GM13976 (cell line): ENCODE results near the gene SRSF4.

Experiments
- DNase-seq: peaks from one replicate; pipeline ENCODE4 v3.0.0; 2012; ENCODE audit warnings: low spot score
- in situ Hi-C: fragments of 300-500 bp; cut with MboI; formaldehyde crosslinking; loops from one replicate; pipeline ENCODE4 v1.12.0; 2022; ENCODE audit warnings: low sequenced_read_pairs, mixed read lengths, inconsistent platforms; ENCODE audit not compliant: unreplicated experiment
- TF ChIP-seq, protein P1 (sequence below): IDR thresholded peaks from 2 replicates; pipeline ENCODE4 v1.5.1; 2012; ENCODE audit warnings: borderline replicate concordance, mild to moderate bottlenecking; ENCODE audit not compliant: insufficient read depth; ENCODE audit errors: extremely low read depth, missing control alignments, control extremely low read depth

The SRSF4 gene

DNA sequence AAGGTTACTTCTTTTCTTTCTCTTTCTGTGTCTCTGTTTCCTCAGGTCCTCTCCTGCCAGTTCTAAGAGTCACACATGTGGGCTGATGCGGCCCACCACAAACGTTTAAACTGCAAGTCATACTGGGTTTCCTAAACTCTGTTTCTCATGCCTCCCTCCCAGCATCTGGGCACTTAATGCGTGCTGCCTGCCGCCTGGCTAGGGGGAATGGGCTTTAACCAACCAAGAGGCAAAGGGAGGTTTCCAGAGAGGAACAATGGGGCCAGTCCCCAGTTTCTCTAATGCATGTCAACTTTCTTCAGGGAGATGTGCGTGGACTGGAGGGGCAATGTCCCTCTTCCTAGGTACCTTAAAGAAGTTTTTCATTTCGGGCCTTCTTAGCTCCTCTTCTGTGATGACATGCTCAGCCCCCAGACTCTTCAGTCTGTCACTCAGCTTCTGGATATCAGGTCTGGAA lies 19.9 kb upstream of the SRSF4 start:
- TF ChIP-seq, protein P1, sequence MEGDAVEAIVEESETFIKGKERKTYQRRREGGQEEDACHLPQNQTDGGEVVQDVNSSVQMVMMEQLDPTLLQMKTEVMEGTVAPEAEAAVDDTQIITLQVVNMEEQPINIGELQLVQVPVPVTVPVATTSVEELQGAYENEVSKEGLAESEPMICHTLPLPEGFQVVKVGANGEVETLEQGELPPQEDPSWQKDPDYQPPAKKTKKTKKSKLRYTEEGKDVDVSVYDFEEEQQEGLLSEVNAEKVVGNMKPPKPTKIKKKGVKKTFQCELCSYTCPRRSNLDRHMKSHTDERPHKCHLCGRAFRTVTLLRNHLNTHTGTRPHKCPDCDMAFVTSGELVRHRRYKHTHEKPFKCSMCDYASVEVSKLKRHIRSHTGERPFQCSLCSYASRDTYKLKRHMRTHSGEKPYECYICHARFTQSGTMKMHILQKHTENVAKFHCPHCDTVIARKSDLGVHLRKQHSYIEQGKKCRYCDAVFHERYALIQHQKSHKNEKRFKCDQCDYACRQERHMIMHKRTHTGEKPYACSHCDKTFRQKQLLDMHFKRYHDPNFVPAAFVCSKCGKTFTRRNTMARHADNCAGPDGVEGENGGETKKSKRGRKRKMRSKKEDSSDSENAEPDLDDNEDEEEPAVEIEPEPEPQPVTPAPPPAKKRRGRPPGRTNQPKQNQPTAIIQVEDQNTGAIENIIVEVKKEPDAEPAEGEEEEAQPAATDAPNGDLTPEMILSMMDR = no peak
- in situ Hi-C loops = no loop called here
- no peak for DNase-seq

DNA sequence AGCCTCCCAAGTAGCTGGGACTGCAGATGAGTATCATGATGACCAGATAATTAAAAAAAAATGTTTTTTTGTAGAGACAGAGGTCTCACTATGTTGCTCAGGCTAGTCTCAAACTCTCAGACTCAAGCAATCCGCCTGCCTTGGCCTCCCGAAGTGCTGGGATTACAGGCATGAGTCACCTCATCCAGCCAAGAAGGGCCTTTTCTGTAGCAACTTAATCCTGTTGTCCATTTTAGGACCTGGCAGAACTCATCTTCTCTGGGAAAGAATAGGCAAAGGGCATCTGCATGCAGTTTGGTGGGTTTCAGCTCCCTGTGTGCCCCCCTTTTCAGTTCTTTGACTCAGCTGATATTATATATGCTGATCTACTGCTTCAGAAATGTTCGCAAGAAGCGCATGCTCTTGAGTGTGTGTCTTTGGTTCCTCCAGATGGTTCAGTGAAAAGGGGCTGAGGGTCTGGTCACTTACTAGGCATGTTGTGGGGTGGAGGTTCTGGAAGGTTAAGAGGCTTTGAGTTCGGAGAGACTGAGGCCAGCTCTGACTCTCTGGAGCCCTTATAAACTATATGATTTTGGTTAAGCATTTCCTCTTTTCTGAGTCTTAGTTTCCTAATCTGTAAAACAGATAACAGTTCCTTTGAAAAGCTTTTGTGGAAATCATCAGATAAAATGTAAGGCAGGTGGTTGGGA lies 19.4 kb upstream of the SRSF4 start:
- in situ Hi-C loops = no loop called here
- no peak for DNase-seq
- TF ChIP-seq, protein P1 = no peak

DNA sequence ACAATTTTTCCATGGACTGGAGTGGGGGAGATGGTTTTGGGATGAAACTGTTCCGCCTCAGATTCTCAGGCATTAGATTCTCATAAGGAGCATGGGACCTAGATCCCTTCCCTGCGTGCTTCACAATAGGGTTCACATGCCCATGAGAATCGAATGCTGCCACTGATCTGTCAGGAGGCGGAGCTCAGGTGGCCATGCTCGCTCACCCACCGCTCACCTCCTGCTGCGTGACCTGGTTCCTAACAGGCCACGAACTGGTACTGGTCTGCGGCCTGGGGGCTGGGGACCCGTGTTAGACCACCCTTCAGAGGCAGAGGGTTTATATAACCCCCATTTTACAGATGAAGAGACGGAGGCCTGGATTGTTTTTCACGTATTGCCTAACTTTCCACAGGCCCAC lies 16.3 kb upstream of the SRSF4 start:
- no peak for DNase-seq
- TF ChIP-seq, protein P1 = no peak
- in situ Hi-C loops = loop anchor here (5.0 to 10.0 kb wide), 2 partner anchors 316 to 413 kb away; no protein-coding TSS in a partner anchor

DNA sequence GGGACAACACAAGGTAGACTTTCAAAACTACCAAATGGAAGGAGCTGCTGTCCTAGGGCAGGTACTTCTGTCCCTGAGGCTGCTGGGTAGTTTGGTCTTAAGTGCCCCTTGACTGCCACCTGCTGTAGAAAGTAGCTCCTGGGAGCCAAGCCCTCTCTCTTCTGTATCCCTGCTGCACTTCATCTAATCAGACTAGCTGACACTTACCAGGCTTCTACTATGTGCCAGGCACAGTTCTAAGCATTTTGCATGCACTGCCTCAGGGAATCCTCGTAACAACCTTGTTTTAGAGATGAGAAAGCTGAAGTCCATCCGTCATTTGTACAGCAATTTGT lies 15.9 kb upstream of the SRSF4 start:
- peak; percentile 49 for DNase-seq
- TF ChIP-seq, protein P1 = no peak
- in situ Hi-C loops = loop anchor here (5.0 to 10.0 kb wide), 2 partner anchors 315 to 413 kb away; no protein-coding TSS in a partner anchor

DNA sequence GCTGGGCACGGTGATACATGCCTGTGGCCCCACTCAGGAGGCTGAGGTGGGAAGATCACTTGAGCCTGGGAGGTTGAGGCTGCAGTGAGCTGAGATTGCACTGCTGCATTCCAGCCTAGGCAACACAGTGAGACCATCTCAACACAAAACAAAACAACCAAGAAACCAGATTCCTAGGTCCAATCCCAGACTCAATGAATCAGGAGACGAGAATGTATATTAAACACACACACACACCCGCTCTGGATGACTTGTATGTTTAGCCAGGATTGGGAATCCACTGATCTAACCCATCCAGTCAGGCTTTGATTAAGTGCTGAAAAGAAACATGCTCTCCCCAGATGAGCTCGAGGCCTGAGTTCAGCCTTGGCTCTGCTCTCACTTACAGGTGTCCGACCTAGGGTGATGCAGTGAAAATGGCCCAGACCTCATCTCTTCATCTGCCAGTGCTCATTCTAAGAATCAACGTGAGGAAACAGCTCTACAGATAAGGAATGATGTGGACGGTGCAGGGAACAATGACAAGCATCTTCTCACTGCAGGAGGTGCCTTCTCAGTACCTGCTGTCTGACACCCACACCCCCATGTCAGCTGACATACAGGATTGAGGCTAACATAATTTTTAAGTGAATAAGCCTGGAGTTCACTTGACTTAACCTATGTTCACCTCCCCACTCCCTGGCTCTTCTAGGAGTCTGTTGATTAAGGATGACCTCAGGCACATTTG lies 15.3 kb upstream of the SRSF4 start:
- in situ Hi-C loops = loop anchor here (5.0 to 10.0 kb wide), 2 partner anchors 315 to 412 kb away; no protein-coding TSS in a partner anchor
- TF ChIP-seq, protein P1 = no peak
- DNase-seq = no peak

DNA sequence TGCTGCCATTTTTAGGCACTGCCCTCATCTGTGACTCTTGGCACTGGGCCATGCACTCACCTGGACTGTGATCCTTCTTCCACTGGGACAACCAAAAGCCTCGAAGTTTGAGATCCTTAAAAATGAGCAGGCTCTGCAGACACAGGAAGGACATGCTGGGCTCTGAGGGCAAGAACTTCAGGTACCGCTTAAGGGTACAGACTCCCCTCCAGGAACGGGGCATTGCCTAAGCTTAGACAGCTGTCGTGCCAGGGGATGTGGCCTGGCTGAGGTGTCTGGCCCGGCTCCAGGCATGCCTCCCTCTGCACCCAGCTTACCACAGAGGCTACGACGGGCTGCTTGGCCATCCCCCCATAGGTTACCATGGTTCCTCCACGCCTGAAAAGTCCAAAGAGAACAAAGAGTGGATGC lies 14.2 kb upstream of the SRSF4 start:
- TF ChIP-seq, protein P1 = no peak
- no peak for DNase-seq
- in situ Hi-C loops = loop anchor here (5.0 to 10.0 kb wide), 2 partner anchors 314 to 411 kb away; no protein-coding TSS in a partner anchor
